ENCODE data around the gene CHRNA4. TPM values are rescaled to one million over a fixed set of nuclear protein-coding genes. Genes with fewer than 3 reads are reported as not detected.

CHRNA4 gene
- total and polyA plus RNA-seq, 2 of the 13 experiments (the other 11 are each of a cell fraction or from before 2014, with no cell fraction given) = not detected

- TF ChIP-seq, protein P1, sequence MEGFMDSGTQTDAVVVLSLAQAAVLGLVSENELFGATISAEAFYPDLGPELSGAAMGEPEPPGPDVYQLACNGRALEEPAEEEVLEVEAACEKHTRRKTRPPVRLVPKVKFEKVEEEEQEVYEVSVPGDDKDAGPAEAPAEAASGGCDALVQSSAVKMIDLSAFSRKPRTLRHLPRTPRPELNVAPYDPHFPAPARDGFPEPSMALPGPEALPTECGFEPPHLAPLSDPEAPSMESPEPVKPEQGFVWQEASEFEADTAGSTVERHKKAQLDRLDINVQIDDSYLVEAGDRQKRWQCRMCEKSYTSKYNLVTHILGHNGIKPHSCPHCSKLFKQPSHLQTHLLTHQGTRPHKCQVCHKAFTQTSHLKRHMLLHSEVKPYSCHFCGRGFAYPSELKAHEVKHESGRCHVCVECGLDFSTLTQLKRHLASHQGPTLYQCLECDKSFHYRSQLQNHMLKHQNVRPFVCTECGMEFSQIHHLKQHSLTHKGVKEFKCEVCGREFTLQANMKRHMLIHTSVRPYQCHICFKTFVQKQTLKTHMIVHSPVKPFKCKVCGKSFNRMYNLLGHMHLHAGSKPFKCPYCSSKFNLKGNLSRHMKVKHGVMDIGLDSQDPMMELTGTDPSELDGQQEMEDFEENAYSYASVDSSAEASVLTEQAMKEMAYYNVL (CRISPR knock-in tag; IDR thresholded peaks at IDR 0.05; ENCODE audit: borderline replicate concordance) = no peak
- TF ChIP-seq MZF1 (CRISPR knock-in tag; IDR thresholded peaks at IDR 0.05; ENCODE audit: borderline replicate concordance) (no peak), ZNF549 (CRISPR knock-in tag; IDR thresholded peaks at IDR 0.05) (no peak), KDM2A (CRISPR knock-in tag; IDR thresholded peaks at IDR 0.05; ENCODE audit: borderline replicate concordance, low read depth) (no peak), KDM5A (IDR thresholded peaks at IDR 0.05; ENCODE audit: borderline replicate concordance, low read length) (no peak), NFATC3 (CRISPR knock-in tag; IDR thresholded peaks at IDR 0.05) (no peak), NR1H2 (CRISPR knock-in tag; IDR thresholded peaks at IDR 0.05; ENCODE audit: borderline replicate concordance, low read depth) (no peak), RARG (CRISPR knock-in tag; IDR thresholded peaks at IDR 0.05; ENCODE audit: low read depth) (no peak), YEATS2 (CRISPR knock-in tag; IDR thresholded peaks at IDR 0.05; ENCODE audit: borderline replicate concordance) (no peak), ZNF207 (IDR thresholded peaks at IDR 0.05; ENCODE audit: borderline replicate concordance) (no peak), JUN (CRISPR knock-in tag; IDR thresholded peaks at IDR 0.05) (no peak), ZNF230 (CRISPR knock-in tag; IDR thresholded peaks at IDR 0.05) (0 out of 2 replicates have a peak, but pooled peaks have one; percentile 41)
- TF ChIP-seq, protein P2, sequence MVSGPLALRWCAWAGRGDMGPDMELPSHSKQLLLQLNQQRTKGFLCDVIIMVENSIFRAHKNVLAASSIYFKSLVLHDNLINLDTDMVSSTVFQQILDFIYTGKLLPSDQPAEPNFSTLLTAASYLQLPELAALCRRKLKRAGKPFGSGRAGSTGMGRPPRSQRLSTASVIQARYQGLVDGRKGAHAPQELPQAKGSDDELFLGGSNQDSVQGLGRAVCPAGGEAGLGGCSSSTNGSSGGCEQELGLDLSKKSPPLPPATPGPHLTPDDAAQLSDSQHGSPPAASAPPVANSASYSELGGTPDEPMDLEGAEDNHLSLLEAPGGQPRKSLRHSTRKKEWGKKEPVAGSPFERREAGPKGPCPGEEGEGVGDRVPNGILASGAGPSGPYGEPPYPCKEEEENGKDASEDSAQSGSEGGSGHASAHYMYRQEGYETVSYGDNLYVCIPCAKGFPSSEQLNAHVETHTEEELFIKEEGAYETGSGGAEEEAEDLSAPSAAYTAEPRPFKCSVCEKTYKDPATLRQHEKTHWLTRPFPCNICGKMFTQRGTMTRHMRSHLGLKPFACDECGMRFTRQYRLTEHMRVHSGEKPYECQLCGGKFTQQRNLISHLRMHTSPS (CRISPR knock-in tag; IDR thresholded peaks at IDR 0.05; ENCODE audit: low read depth) = no peak; the same call in 1 of the 2 replicates
- TF ChIP-seq, protein P3, sequence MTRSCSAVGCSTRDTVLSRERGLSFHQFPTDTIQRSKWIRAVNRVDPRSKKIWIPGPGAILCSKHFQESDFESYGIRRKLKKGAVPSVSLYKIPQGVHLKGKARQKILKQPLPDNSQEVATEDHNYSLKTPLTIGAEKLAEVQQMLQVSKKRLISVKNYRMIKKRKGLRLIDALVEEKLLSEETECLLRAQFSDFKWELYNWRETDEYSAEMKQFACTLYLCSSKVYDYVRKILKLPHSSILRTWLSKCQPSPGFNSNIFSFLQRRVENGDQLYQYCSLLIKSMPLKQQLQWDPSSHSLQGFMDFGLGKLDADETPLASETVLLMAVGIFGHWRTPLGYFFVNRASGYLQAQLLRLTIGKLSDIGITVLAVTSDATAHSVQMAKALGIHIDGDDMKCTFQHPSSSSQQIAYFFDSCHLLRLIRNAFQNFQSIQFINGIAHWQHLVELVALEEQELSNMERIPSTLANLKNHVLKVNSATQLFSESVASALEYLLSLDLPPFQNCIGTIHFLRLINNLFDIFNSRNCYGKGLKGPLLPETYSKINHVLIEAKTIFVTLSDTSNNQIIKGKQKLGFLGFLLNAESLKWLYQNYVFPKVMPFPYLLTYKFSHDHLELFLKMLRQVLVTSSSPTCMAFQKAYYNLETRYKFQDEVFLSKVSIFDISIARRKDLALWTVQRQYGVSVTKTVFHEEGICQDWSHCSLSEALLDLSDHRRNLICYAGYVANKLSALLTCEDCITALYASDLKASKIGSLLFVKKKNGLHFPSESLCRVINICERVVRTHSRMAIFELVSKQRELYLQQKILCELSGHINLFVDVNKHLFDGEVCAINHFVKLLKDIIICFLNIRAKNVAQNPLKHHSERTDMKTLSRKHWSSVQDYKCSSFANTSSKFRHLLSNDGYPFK (CRISPR knock-in tag; IDR thresholded peaks at IDR 0.05; ENCODE audit: borderline replicate concordance) = no peak
- TF ChIP-seq, protein P4, sequence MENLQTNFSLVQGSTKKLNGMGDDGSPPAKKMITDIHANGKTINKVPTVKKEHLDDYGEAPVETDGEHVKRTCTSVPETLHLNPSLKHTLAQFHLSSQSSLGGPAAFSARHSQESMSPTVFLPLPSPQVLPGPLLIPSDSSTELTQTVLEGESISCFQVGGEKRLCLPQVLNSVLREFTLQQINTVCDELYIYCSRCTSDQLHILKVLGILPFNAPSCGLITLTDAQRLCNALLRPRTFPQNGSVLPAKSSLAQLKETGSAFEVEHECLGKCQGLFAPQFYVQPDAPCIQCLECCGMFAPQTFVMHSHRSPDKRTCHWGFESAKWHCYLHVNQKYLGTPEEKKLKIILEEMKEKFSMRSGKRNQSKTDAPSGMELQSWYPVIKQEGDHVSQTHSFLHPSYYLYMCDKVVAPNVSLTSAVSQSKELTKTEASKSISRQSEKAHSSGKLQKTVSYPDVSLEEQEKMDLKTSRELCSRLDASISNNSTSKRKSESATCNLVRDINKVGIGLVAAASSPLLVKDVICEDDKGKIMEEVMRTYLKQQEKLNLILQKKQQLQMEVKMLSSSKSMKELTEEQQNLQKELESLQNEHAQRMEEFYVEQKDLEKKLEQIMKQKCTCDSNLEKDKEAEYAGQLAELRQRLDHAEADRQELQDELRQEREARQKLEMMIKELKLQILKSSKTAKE (CRISPR knock-in tag; IDR thresholded peaks at IDR 0.05; ENCODE audit: borderline replicate concordance) = no peak
- TF ChIP-seq, protein P5, sequence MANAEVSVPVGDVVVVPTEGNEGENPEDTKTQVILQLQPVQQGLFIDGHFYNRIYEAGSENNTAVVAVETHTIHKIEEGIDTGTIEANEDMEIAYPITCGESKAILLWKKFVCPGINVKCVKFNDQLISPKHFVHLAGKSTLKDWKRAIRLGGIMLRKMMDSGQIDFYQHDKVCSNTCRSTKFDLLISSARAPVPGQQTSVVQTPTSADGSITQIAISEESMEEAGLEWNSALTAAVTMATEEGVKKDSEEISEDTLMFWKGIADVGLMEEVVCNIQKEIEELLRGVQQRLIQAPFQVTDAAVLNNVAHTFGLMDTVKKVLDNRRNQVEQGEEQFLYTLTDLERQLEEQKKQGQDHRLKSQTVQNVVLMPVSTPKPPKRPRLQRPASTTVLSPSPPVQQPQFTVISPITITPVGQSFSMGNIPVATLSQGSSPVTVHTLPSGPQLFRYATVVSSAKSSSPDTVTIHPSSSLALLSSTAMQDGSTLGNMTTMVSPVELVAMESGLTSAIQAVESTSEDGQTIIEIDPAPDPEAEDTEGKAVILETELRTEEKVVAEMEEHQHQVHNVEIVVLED (CRISPR knock-in tag; IDR thresholded peaks at IDR 0.05; ENCODE audit: borderline replicate concordance) = no peak
These were observed 16.2 kb upstream of the CHRNA4 start (continued) for GRCh38 chr20:63377256-63377941.
